NCI-H510A (cell line): ENCODE data around the gene PRSS50.

Source experiments
- DNase-seq: peaks from one replicate; lab custom pipeline; 2025; lab: John Stamatoyannopoulos, UW

Gene PRSS50

GRCh38 chr3:46692566-46692990, 25.1 kb downstream of the PRSS50 start:
- no peak for DNase-seq

- no peak for DNase-seq
These were observed 26.9 kb downstream of the PRSS50 start for GRCh38 chr3:46690798-46691197.

GRCh38 chr3:46685446-46685845, 32.2 kb downstream of the PRSS50 start:
- no peak for DNase-seq

- DNase-seq: no peak
These were observed 32.8 kb downstream of the PRSS50 start for GRCh38 chr3:46684891-46685290.

- no peak for DNase-seq
These were observed 34.7 kb downstream of the PRSS50 start for GRCh38 chr3:46682974-46683373.

- no peak for DNase-seq
These were observed 35.7 kb downstream of the PRSS50 start for GRCh38 chr3:46681856-46682540.

GRCh38 chr3:46681387-46681786, 36.3 kb downstream of the PRSS50 start:
- DNase-seq: no peak

GRCh38 chr3:46680298-46680826, 37.3 kb downstream of the PRSS50 start:
- DNase-seq: no peak

GRCh38 chr3:46679681-46680080, 38.0 kb downstream of the PRSS50 start:
- no peak for DNase-seq

- DNase-seq: no peak
These were observed 39.4 kb downstream of the PRSS50 start for GRCh38 chr3:46678280-46678679.

GRCh38 chr3:46677411-46677726, 40.3 kb downstream of the PRSS50 start:
- no peak for DNase-seq

GRCh38 chr3:46676601-46677410, 40.9 kb downstream of the PRSS50 start:
- no peak for DNase-seq

GRCh38 chr3:46675843-46676567, 41.7 kb downstream of the PRSS50 start:
- no peak for DNase-seq

- no peak for DNase-seq
These were observed 42.2 kb downstream of the PRSS50 start for GRCh38 chr3:46675426-46675825.

GRCh38 chr3:46674031-46674845, 43.4 kb downstream of the PRSS50 start:
- DNase-seq: no peak

GRCh38 chr3:46673151-46674030, 44.3 kb downstream of the PRSS50 start:
- DNase-seq: no peak

GRCh38 chr3:46672349-46672695, 45.3 kb downstream of the PRSS50 start:
- no peak for DNase-seq

GRCh38 chr3:46671541-46672348, 45.9 kb downstream of the PRSS50 start:
- no peak for DNase-seq

GRCh38 chr3:46670891-46671427, 46.7 kb downstream of the PRSS50 start:
- DNase-seq: no peak
